Transverse colon (tissue), 4 donors: ENCODE measurements around the gene AP1B1. TPM values are rescaled to one million over a fixed set of nuclear protein-coding genes. Genes with fewer than 3 reads are reported as not detected.

Experiments used
- DNase-seq: peaks from one replicate; pipeline ENCODE4 v3.0.0-alpha.2; 2019
- H3K27ac ChIP-seq, 4 donors: fragments of 200-600 bp; sonication (generic); 2 replicates each; pipeline ENCODE4 v1.5.1; 2016 to 2018; ENCODE audit warnings: inconsistent platforms in 4 of 4
- H3K27me3 ChIP-seq: fragments of 200-600 bp; sonication (generic); 2 replicates; pipeline ENCODE4 v1.5.1; 2017; ENCODE audit warnings: inconsistent platforms
- H3K36me3 ChIP-seq, 4 donors: fragments of 200-600 bp; sonication (generic); 2 replicates each; pipeline ENCODE4 v1.5.1; 2017 to 2019; ENCODE audit warnings: inconsistent platforms in 4 of 4
- H3K4me1 ChIP-seq, 4 donors: fragments of 200-600 bp; sonication (generic); 2 replicates each; pipeline ENCODE4 v1.5.1; 2017 to 2020; ENCODE audit warnings: inconsistent platforms in 4 of 4
- H3K4me3 ChIP-seq, 4 donors: fragments of 200-600 bp; sonication (generic); 1 replicate in 1 of 4; 2 replicates in 3 of 4; pipeline versions ENCODE4 v1.5.1 to v1.6.1; 2017 to 2019; ENCODE audit warnings: inconsistent platforms in 4 of 4
- H3K9me3 ChIP-seq, 2 donors: fragments of 200-600 bp; sonication (generic); 2 replicates each; pipeline ENCODE4 v1.5.1; 2017 to 2019; ENCODE audit warnings: inconsistent platforms in 2 of 2
- CTCF ChIP-seq, 5 experiments: fragments of 200-600 bp in 3 of 5; fragments of 450-650 bp in 2 of 5; sonication (generic) in 3 of 5; IDR thresholded peaks; 1 replicate in 2 of 5; 2 replicates in 3 of 5; pipeline ENCODE4 v1.5.1; 2016 to 2017; ENCODE audit warnings: antibody characterized with exemption in 5 of 5, inconsistent platforms in 3 of 5, mild to moderate bottlenecking in 2 of 5, moderate library complexity in 1 of 5
- EP300 ChIP-seq: sonication (generic); formaldehyde crosslinking; IDR thresholded peaks from one replicate; pipeline ENCODE4 v1.6.1; 2017; ENCODE audit warnings: antibody characterized with exemption, low read depth
- POLR2A ChIP-seq: fragments of 450-650 bp; IDR thresholded peaks from one replicate; pipeline ENCODE4 v1.6.1; 2016; ENCODE audit warnings: antibody characterized with exemption, mild to moderate bottlenecking, moderate library complexity
- POLR2AphosphoS5 ChIP-seq, 3 donors: sonication (generic); formaldehyde crosslinking; IDR thresholded peaks; one replicate each; pipeline ENCODE4 v1.6.1; 2016; ENCODE audit warnings: antibody characterized with exemption in 3 of 3
- WGBS, 2 donors: methylation state at CpG; one replicate each; pipeline ENCODE4 v1.1.5; 2018; ENCODE audit warnings: low coverage in 1 of 2; 5-methylcytosine and 5-hydroxymethylcytosine counted together
- in situ Hi-C, 4 donors: fragments of 200-750 bp; cut with MboI; loops; one replicate each; pipeline versions ENCODE4 v1.15.0 to v1.15.1; 2017; ENCODE audit warnings: low sequenced_read_pairs in 3 of 4, low pct_ligation_motif_present in 1 of 4, low pct_unique_long_range_greater_than_20kb in 1 of 4
- intact Hi-C: fragments of 100-400 bp; cut with DNase I; formaldehyde crosslinking; loops from one replicate; pipeline ENCODE4 v1.15.1; 2023; ENCODE audit warnings: low total_unique reads
- total RNA-seq, 4 donors: library from RNA; depleted of rRNA; stranded (reverse); fragments of >200 nt; gene quantifications; one replicate each; pipeline ENCODE4 v1.1.0, GENCODE V29; 2016

The AP1B1 gene
- total RNA-seq, 4 donors from 2014 or later: 45.6 to 107 (median 92.4) TPM

DNA sequence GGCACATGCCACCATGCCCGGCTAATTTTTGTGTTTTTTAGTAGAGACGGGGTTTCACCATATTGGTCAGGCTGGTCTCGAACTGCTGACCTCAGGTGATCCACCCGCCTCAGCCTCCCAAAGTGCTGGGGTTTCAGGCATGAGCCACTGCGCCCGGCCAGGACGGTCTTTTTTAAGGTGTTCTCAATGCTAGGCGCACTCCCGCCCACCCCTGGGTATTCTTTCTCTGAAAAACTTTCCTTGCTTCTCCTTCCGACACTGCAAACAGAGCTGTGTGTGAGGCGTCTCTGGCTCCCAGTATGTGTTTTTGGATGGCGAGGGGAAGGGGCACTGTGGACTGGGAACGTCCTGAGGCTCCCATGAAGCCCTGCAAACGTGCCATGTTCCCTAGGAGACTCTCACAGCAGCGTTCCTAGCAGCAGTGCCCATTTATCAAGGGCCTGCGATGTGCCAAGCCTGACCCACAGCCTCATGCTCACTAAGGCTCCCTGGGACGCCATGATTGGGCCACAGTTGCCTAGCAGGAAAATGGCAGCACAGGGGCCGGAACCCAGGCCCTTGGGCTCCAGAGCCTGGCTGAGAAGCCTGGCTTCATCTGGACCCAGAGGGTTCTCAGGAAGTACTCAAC, 70.4 kb downstream of the AP1B1 start:
- in situ Hi-C loops: no loop called here
- intact Hi-C loops: no loop called here
- DNase-seq: no peak
- peaks cover 24 to 31% (median 30%) of the 10 kb centered on the region in 4 donors for H3K4me1 ChIP-seq
- H3K27me3 ChIP-seq: peaks cover 42% of the 10 kb centered on the region
- H3K4me3 ChIP-seq: no peak overlapping the region
- no peaks in the 10 kb centered on the region for H3K36me3 ChIP-seq
- no peaks in the 10 kb centered on the region for H3K9me3 ChIP-seq
- 94% methylated on average over 18 of the region's 18 CpGs; no CpG with 5 or more reads in 1 of the 2 donors for WGBS, 2 donors
- no peak for TF ChIP-seq CTCF (IDR thresholded peaks at IDR 0.05)
- TF ChIP-seq EP300: no peak
- H3K27ac ChIP-seq: no peak overlapping the region

DNA sequence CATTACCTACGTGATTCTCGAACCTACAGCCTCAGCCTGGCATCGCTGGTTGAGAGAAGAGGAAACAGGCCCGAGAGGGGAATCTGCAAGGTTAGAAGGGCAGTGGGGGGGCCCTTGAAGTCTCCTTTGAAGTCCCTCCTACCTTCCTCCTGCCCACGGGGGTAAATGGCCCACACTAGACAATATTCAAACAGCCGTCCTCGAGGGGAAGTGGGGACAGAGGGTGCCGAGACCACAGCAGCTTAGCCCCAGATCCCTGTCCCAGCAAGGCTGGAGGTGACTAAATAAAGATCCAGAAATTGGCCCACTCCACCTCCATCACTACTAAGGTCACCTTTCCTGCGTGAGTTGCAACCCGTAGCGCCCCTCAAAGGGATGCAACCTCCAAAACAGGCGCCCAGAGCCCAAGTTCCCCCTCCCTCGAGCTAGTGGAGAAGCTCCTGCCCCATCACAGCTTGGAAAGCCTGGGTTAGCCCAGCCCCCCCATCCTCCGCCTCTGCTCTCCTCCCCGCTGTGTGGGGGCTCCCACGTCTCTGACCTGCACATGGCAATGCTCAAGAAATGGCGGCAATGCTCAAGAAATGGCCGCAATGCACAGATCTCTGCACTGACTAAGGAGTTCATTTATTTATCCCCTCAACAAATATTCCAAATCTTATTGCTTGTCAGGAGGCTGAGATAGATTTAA, 72.1 kb downstream of the AP1B1 start:
- H3K4me1 ChIP-seq: peaks cover 30 to 48% (median 38%) of the 10 kb centered on the region in 4 donors
- H3K9me3 ChIP-seq: no peaks in the 10 kb centered on the region
- H3K4me3 ChIP-seq: peak overlapping the region in 1 of 4 donors; percentile 45
- no peaks in the 10 kb centered on the region for H3K36me3 ChIP-seq
- WGBS, 2 donors: 62% methylated on average over 18 of the region's 18 CpGs; no CpG with 5 or more reads in 1 of the 2 donors
- intact Hi-C loops: no loop called here
- peaks cover 42% of the 10 kb centered on the region for H3K27me3 ChIP-seq
- in situ Hi-C loops: no loop called here
- DNase-seq: no peak
- TF ChIP-seq CTCF (IDR thresholded peaks at IDR 0.05): no peak
- TF ChIP-seq POLR2AphosphoS5 (IDR thresholded peaks at IDR 0.05): no peak
- TF ChIP-seq EP300: no peak
- no peak for TF ChIP-seq POLR2A
- no peak overlapping the region for H3K27ac ChIP-seq

DNA sequence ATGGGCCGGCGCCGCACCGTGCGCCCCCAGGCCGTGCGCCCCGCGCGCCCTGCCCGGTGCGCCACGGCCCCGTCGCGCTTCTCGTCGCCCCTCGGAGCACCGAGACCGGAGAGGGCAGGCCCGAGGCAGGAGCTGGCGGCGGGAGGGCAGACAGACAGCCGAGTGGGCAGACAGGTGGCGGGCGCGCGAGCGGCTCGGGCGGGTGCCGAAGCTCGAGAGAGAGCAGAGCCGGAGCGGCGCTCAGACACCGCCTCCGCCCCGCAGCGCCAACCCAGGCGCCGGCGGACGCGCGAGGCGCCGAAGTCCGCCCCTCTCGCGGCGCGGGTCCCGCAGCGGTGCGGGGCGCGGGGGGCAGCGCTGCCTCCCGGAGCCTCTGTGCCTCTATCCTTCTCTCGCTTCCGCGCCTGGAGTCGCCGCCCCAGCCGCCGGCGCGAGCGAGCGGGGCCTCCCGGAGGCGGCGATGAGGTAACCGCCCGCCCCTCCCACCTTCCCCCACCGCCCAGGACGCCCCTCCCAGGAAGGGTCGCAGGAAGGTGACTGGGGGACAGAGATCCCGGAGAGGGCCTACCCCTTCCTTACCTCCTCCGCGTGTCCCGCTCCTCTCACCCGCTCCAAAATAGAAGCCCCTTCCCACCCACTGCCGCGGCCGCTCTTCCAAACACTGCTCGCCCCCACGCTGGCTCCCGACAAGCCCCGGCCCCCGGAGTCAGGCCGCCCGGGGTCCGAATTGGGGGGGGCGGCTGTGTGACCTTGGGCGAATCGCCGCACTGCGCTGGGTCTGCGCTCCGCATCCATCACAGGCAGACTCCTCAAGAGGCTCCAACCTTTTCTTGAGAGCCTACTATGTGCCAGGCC, 72.9 kb downstream of the AP1B1 start, which contains the start of gene RASL10A:
RASL10A (minus strand) TSS at position 412 of the 855 bp plus-strand sequence. CDS start 451 bp downstream, outside the sequence.
- intact Hi-C loops (no loop called here), in situ Hi-C loops (no loop called here)
- Histone ChIP-seq H3K4me1 (peaks cover 34 to 55% (median 45%) of the 10 kb centered on the region in 4 donors), H3K27me3 (peaks cover 42% of the 10 kb centered on the region), H3K4me3 (peak within 1 kb of the TSS in 3 of 4 donors; percentile 17 to 45 (median 41)), H3K36me3 (no peaks in the 10 kb centered on the region), H3K9me3 (no peaks in the 10 kb centered on the region), H3K27ac (no peak within 1 kb of the TSS)
- 5% methylated on average over 88 of the region's 103 CpGs; no CpG with 5 or more reads in 1 of the 2 donors for WGBS, 2 donors
- DNase-seq: no peak
- TF ChIP-seq CTCF (IDR thresholded peaks at IDR 0.05): no peak
- TF ChIP-seq POLR2A: no peak
- TF ChIP-seq POLR2AphosphoS5 (IDR thresholded peaks at IDR 0.05): no peak
- TF ChIP-seq EP300: no peak
